ENCODE measurements around the gene PTPRN2.

- TF ChIP-seq CTCF (IDR thresholded peaks at IDR 0.05) (no peak), POLR2A (IDR thresholded peaks at IDR 0.05) (no peak)
Measured at GRCh38 chr7:157974678-157975230, 612.9 kb downstream of the PTPRN2 start.
